Colonic mucosa (tissue), 4 donors: ENCODE data around the gene SMAD3. TPM values are rescaled to one million over a fixed set of nuclear protein-coding genes. Genes with fewer than 3 reads are reported as not detected.
"Not testable (repeated sequence)": the region's sequence is repeated elsewhere in the genome, so short reads cannot be mapped to it uniquely, and the experiment has no call there.

Source experiments
- DNase-seq: peaks from one replicate; pipeline ENCODE4 v3.0.0-alpha.2; 2020
- H3K27ac ChIP-seq: fragments of 200-600 bp; one replicate; pipeline ENCODE4 v1.8.0; 2021
- H3K27me3 ChIP-seq: fragments of 200-600 bp; one replicate; pipeline ENCODE4 v1.8.0; 2021
- H3K36me3 ChIP-seq: fragments of 200-600 bp; one replicate; pipeline ENCODE4 v1.8.0; 2021
- H3K4me1 ChIP-seq: fragments of 200-600 bp; one replicate; pipeline ENCODE4 v1.8.0; 2021; ENCODE audit warnings: mild to moderate bottlenecking
- H3K4me3 ChIP-seq: fragments of 200-600 bp; one replicate; pipeline ENCODE4 v1.8.0; 2021
- H3K9ac ChIP-seq, 2 donors: one replicate each; pipeline ENCODE4 v1.7.0; 2013; ENCODE audit warnings: control low read depth in 2 of 2, low read depth in 2 of 2, low read length in 2 of 2
- H3K9me3 ChIP-seq: fragments of 200-600 bp; one replicate; pipeline ENCODE4 v1.8.0; 2021
- CTCF ChIP-seq: fragments of 200-600 bp; IDR thresholded peaks from one replicate; pipeline ENCODE4 v1.8.0; 2022; ENCODE audit warnings: antibody characterized with exemption, mild to moderate bottlenecking
- intact Hi-C: fragments of 100-400 bp; cut with DNase I; formaldehyde crosslinking; loops from one replicate; pipeline ENCODE4 v1.14.1; 2022
- total RNA-seq, 2 donors: library from RNA; stranded (reverse); fragmentation: NEBNext Ultra II Directional in 1 of 2; extraction: Animal tissue kit (Norgen Biotek cat#: 25700) in 1 of 2; gene quantifications; one replicate each; pipeline ENCODE4 v1.2.1, GENCODE V29; 2021
- donor health status: healthy.
- donor health status: DM: no; HTN: no; CAD: no.
- donor health status: DM: no; HTN: no; CAD: no.

SMAD3 gene
- total RNA-seq, 2 donors from 2014 or later, result 38.6 to 62.1 TPM

GRCh38 chr15:67024314-67024997 lies 40.9 kb upstream of the SMAD3 start:
- no peaks in the 10 kb centered on the region for H3K9me3 ChIP-seq
- no peak overlapping the region for H3K4me3 ChIP-seq
- no peak for TF ChIP-seq CTCF
- peak; percentile 85 for DNase-seq
- no peaks in the 10 kb centered on the region for H3K36me3 ChIP-seq
- H3K27ac ChIP-seq, result peak overlapping the region; percentile 46
- peaks cover 21% of the 10 kb centered on the region for H3K4me1 ChIP-seq
- intact Hi-C loops, result no loop called here
- H3K27me3 ChIP-seq, result no peaks in the 10 kb centered on the region
- H3K9ac ChIP-seq, result peak overlapping the region in 1 of 2 donors; percentile 62

- peaks cover 21% of the 10 kb centered on the region for H3K4me1 ChIP-seq
- no peaks in the 10 kb centered on the region for H3K9me3 ChIP-seq
- no peaks in the 10 kb centered on the region for H3K36me3 ChIP-seq
- DNase-seq, result no peak
- no peaks in the 10 kb centered on the region for H3K27me3 ChIP-seq
- intact Hi-C loops, result no loop called here
- H3K9ac ChIP-seq, result peak overlapping the region in 1 of 2 donors; percentile 62
- no peak overlapping the region for H3K4me3 ChIP-seq
- peak overlapping the region; percentile 46 for H3K27ac ChIP-seq
- no peak for TF ChIP-seq CTCF
Measured at GRCh38 chr15:67024998-67025368, 40.4 kb upstream of the SMAD3 start.

GRCh38 chr15:67025719-67026609 lies 39.4 kb upstream of the SMAD3 start:
- no peaks in the 10 kb centered on the region for H3K36me3 ChIP-seq
- H3K9me3 ChIP-seq, result no peaks in the 10 kb centered on the region
- peak overlapping the region; percentile 46 for H3K27ac ChIP-seq
- TF ChIP-seq CTCF, result no peak
- DNase-seq, result peak; percentile 72
- intact Hi-C loops, result no loop called here
- peak overlapping the region in 1 of 2 donors; percentile 44 for H3K9ac ChIP-seq
- no peaks in the 10 kb centered on the region for H3K27me3 ChIP-seq
- peaks cover 21% of the 10 kb centered on the region for H3K4me1 ChIP-seq
- H3K4me3 ChIP-seq, result no peak overlapping the region

- no peak overlapping the region for H3K27ac ChIP-seq
- H3K4me3 ChIP-seq, result no peak overlapping the region
- intact Hi-C loops, result no loop called here
- no peaks in the 10 kb centered on the region for H3K27me3 ChIP-seq
- H3K9me3 ChIP-seq, result no peaks in the 10 kb centered on the region
- peaks cover 21% of the 10 kb centered on the region for H3K4me1 ChIP-seq
- H3K9ac ChIP-seq, result no peak overlapping the region
- no peak for DNase-seq
- H3K36me3 ChIP-seq, result no peaks in the 10 kb centered on the region
- no peak for TF ChIP-seq CTCF
Measured at GRCh38 chr15:67026610-67026967, 38.8 kb upstream of the SMAD3 start.

- DNase-seq, H3K9ac ChIP-seq, intact Hi-C loops, H3K36me3 ChIP-seq, H3K27me3 ChIP-seq, H3K9me3 ChIP-seq, H3K4me3 ChIP-seq, H3K27ac ChIP-seq: not testable (repeated sequence)
- H3K4me1 ChIP-seq, result peaks cover 25% of the 10 kb centered on the region
Measured at GRCh38 chr15:67028440-67028839, 37.0 kb upstream of the SMAD3 start.
